Stimulated activated CD8-positive, alpha-beta memory T cell treated with anti-CD3 and anti-CD28 coated beads, Interleukin-4, amount 100 ng/mL, for 4 hours (primary cell): ENCODE measurements around the gene CD109.
"Not testable (repeated sequence)": the region's sequence is repeated elsewhere in the genome, so short reads cannot be mapped to it uniquely, and the experiment has no call there.

Experiments used
- DNase-seq, 2 donors: peaks; one replicate each; pipeline ENCODE4 v3.0.0-alpha.2; 2020; ENCODE audit warnings: low read depth in 2 of 2, low spot score in 1 of 2

CD109 gene

DNA sequence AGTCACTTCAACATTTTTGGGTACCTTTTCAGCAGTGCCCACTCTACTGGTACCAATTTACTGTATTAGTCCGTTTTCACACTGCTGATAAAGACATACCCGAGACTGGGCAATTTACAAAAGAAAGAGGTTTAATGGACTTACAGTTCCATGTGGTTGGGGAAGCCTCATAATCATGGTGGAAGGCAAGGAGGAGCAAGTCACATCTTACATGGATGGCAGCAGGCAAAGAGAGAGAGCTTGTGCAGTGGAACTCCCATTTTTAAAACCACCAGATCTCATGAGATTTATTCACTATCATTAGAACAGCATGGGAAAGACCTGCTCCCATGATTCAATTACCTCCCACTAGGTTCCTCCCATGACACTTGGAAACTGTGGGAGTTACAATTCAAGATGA is 12.4 kb upstream of the CD109 start:
- not testable (repeated sequence) for DNase-seq

DNA sequence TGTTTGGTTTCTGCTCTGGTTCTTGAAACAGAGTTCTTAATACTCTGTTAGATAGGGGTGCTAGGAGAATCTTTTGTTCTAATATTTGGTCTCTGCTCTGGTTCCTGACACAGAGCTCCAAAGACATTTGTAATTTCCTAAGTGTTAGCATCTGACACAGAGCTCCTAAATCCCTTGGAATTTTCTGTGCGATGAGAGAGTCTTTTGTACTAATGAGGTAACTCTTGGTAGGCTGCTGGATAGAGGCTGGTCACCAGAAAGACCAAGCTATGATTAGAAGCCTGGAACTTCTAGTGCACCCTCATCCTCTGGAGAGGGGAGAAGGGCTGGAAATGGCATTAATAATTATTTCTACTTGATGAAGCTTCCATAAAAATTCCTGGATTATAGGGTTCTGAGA is 7.7 kb upstream of the CD109 start:
- no peak for DNase-seq

DNA sequence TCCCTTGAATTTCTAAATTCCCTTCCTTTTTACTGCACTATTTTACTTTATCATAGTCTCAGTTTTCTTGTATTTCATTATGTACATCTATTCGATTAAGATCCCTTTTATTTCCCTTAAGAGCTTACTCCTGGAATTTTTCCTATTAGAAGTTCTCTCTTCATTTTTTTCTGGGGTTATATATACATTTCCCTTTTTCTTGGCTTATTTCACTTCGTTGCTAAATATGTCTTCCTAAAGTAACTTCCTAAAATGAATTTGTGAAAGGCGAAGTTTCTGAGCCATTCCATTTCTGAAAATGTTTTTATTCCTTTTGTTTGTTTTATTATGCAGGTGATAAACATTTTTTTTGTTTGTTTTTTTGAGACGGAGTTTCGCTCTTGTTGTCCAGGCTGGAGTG is 5.9 kb upstream of the CD109 start:
- no peak for DNase-seq

DNA sequence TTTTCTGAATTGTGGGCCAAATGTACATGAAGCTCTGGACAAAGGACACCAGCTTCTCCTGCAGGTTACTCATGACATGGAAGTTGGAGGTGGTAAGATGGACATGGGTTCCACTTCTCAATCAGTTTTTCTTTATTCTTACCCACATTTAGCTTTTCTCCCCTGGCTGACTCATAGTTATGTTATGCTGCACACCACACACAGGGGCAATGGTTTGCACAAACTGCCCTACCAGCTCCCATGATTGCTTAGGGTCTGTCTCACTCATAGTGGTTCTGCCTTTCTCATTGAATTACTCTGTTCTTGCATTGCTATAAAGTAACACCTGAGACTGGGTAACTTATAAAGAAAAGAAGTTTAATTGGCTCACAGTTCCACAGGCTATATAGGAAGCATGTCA is 4.5 kb upstream of the CD109 start:
- DNase-seq = no peak

DNA sequence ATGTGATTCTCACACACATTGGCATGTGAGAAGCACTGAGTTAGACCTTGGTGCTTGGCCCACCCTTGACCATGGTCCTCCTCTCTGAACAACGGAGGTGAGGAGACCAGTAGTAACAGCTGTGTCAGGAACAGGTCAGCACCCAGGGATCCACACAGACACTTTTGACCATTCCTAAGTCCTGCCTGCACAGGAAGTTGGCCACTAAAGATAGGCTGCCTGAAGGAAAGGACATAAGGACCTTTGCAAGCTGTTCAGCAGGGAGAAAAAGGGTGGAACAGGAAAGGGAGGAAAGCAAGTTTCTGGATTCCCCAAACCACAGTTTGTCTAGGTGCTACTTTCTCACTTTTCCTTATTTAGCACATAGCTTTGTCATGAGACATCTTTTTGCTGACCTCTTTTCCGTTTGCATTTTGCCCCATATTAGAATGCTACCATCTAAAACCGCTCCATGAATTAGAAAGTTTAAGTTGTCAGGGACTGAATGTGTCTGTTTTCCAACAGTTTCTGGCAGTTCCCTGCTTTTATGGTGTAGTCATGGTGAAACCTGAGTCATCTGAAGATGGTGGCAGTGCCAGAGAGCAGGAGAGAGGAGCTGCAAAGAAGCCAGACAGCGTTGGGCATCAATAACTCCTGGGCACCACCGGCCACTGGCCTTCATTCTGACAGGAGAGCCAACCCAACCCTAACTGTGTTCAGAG is 1.1 kb upstream of the CD109 start:
- no peak for DNase-seq

DNA sequence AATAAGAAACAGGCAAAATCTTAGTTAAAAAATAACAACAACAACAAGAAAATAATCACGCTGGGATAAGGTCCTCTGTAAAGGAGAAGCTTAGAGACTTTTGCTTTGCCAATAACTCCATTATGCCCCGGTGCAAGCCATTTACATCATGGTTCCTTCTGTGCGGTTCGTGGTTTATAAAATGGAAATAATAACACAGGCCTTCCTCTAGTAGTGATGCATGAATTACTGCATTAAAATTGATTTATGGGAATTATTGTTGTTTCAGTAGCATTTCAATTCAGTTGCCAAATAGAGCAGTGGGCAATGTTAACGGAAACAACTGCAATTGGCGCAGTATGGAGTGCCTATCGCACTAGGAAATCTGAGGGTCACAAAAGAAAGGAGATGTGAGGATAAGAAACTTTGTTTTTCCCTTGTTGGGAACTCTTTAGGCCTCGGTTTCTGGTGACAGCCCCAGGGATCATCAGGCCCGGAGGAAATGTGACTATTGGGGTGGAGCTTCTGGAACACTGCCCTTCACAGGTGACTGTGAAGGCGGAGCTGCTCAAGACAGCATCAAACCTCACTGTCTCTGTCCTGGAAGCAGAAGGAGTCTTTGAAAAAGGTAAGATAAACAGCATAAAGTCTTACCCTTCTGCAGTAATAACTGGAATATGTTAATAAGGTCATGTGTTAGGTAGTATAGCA is 1.1 kb downstream of the CD109 start:
- DNase-seq = no peak

DNA sequence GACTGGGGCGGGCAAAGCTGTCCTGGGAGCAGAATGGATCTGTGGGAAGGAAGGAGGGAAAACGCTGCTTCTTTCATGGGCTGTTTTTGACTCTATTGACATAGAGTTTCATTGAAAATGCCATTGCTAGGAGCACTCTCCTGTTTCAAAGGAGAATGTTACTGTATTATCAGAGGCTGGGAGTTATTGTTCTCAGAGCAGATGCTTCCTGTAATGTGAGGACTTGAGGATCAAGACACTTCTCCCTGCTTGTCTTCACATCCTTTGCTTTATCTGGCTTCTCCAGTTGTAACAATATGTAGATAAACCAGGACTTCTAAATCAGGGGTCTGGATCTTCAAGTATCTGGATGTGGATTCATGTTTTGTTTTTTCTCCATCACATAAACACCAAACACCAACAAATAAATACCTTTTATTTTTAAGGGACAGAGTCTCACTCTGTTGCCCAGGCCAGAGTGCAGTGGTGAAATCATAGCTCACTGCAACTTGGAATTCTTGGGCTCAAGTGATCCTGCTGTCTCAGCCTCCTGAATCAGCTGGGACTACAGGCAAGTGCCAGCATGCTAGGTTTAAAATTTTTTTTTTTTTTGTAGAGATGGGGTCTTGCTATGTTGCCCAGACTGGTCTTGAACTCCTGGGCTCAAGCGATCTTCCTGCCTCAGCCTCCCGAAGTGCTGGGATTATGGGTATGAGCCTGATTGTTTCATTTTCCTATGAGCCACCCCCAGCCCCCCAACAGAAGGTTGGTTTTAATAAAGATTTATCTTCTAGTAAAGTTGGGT is 3.9 kb downstream of the CD109 start:
- no peak for DNase-seq

DNA sequence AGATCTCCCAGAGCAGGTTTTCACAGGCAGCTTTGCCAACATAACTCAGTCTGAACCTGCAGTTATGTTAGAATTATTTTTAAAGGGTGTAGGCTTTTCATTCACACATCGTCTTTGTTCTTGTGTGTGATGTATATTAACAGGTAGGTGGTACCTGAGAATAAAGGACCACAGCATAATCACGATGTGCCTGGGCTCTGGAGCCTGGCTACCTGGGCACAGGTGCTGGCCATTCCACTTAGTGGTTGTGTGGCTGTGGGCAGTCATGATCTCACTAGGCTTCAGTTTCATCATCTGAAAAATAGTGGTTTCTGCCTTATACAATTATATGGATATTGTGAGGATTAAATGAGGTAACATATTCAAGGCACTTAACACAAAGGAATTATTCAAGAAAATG is 6.4 kb downstream of the CD109 start:
- no peak for DNase-seq

DNA sequence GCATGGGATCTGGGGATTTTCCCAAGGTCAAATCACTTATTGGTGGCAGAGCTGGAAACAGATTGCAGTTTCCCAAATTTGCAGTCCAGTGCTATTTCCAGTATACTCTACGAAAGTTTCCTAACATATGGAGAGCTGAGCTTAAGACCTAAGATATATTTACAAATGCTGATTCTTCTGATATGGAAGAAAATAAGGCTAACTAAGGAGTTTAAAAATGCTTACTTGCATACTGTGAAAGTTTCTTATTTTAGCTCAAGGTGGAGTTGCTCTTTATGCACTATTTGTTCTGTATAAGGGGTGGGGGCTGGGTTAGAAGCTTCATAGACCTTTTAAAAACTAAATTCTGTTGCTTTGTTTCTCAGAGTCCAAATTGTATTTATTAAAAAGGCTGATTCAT is 7.5 kb downstream of the CD109 start:
- DNase-seq = no peak

DNA sequence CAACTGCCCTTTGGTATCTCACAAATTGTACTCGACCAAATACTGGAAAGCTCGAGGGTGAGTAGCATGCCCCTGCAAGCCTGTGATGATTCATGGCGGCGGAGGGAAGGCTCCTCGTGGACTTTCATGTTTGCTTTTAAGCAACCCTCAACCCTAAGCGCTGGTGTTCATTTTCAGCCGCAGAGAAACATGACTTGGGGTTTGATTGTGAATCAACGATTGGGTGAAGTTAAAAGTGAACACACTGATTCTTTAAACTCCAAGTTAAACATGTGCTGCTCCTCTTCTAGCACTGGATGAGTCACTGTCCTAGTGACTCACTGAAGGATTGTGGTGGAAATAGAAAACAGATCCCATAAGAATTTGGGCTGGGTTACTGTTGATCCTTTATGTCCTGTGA is 8.3 kb downstream of the CD109 start:
- DNase-seq = no peak

DNA sequence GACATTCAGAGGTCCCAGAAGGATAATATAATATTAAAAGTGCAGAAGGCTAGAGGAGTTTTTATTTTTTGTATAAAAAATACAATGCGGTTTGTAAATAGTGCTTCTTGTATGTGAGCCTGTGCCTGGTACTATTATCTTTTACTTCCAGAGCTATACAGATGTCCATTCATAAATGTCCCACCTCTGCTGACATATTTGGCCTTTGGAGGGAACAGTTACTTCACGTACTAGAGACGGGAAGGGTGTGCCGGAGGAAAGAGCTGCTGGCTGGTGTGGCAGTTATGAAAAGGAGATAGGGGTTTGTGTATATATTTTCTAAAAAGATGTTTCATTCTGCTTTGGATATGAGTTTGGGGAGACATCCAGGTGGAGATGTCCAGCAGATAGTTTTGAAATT is 8.8 kb downstream of the CD109 start:
- no peak for DNase-seq

DNA sequence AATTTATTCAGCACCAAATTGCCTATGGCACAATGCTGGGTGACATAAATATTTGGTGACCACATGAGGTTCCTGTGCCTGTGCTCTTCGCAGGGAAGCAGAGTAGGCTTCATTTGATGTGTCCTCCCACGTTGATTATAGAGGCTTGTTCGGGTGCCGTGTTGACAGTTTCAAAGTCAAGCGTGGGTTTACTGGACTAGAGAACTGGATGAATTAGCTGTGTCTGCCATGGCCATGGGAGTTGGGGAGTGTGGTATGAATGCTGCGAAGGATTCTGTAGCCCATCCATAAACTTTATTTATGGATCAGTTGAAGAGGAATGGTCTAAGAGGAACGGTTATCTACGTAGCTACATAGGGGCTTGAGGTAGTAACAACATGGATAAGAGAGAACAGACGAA is 11.0 kb downstream of the CD109 start:
- no peak for DNase-seq

DNA sequence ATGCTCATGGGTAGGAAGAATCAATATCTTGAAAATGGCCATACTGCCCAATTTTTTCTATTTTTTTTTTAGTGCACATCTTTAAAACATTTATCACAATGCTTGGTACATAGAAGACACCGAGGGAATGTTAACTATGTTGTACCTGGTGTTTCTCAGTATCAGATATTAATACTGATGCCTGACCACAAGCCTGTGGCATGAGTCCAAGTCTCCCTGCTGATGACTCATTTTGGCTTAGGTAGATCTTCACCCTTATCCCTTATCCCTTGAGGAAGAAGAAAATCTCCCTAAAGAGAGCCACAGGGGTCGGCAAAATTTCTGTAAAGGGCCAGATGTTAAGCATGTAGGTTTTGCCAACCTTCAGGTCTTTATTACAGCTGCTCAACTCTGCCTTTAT is 14.5 kb downstream of the CD109 start:
- DNase-seq = no peak

DNA sequence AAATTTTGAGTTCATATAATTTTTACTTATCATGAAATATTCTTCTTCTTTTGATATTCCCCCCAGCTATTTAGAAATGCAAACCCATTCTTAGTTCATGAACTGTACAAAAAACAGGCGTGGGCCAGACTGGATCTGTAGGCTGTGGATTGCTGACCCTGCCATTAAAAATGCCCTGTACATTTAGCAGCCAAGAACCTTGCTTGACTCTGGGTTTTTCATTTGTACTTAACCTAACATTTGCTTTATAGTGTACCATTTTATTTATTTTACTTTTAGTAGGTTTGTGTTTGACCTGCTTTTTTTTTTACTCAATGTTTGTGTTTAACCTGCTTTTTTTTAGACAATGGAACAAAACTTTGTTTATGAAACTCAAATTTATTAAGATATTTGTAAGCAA is 14.9 kb downstream of the CD109 start:
- DNase-seq = no peak

DNA sequence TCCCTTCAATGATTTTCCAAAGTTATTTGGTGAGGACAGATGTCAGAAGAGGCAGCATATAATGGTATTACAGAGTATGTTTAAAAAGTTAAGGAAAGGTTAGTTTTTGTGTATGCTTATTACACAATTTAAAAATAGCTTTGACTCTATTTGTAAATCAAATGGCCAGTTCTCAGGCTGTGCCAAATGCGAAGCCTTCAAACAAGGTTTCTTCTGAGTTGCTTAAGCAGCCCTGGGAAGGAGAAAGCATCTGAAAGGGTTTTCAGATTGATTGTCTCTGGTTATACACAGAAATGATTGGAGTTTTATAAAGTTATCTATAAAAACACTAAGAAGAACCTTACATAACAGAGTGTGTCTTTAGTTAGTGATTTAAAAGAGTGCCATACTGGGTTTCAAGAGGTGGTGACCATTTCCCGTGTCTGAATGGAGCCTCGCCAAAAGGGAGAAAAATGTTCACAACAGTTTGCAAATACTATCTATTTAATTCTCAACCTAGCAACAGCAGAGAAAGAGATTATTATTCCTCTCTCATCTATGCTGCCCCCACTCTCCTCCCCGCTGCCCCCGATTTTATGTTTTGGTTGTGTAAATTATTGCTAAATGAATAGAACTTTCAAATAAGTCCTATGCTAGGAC is 16.7 kb downstream of the CD109 start:
- no peak for DNase-seq

DNA sequence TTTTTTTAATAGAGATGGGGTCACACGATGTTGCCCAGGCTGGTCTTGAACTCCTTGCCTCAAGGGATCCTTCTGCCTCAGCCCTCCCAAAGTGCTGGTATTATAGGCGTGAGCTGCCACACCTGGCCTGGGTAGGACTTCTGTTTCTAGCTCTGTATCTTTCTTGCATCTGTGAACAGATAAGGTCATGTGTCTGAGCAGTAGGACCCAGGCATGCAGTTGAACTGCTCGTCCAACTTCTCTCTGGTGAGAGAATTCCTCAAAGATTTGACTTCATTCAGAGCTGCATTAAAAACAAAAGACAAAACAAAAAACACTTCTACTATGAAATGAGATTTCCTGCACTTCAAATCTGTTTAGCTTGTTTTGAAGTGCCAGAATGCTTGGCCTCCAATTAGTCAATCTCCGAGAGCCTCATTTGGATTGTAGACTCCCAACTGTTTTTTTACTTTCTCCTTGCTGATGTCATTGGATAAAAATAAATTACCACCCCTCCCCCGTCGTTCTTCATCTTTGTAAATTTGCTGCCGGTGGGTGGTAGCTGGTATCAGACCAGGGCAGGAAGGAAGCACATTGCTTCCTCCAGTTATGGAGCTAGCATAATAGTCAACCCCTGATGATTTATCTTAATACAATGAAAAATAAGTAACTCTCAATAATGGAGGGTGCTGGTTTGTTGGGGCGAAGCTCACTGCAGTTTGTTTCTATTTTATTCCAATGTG is 17.6 kb downstream of the CD109 start:
- no peak for DNase-seq

DNA sequence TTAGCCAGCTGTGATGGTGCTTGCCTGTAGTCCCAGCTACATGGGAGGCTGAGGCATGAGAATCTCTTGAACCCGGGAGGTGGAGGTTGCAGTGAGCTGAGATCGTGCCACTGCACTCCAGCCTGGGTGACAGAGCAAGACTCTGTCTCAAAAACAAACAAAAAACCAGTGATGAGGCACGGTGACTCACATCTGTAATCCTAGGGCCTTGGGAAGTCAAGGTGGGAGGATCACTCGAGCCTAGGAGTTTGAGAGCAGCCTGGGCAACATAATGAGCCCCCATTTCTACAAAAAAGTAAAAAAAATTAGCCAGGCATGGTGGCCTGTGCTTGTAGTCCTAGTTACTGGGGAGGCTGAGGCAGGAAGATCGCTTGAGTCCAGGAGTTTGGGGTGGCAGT is 19.1 kb downstream of the CD109 start:
- not testable (repeated sequence) for DNase-seq

DNA sequence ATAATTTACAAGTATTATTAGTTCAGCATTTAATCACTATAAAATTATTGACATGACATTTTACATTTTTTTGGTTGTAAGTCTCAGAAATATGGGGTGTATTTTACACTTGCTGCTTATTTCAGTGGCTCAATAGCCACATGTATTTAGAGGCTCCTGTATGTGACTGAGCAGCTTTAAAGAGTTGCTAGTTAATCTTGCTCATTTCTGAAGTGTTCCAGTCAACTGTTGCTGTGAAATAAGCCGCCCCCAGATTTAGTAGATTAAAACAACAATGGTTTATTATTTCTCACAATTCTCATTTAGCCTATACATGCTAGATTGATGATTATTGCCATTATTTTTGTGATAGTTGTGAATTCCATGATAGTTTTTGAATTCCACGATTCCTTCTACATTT is 23.0 kb downstream of the CD109 start:
- DNase-seq = no peak

DNA sequence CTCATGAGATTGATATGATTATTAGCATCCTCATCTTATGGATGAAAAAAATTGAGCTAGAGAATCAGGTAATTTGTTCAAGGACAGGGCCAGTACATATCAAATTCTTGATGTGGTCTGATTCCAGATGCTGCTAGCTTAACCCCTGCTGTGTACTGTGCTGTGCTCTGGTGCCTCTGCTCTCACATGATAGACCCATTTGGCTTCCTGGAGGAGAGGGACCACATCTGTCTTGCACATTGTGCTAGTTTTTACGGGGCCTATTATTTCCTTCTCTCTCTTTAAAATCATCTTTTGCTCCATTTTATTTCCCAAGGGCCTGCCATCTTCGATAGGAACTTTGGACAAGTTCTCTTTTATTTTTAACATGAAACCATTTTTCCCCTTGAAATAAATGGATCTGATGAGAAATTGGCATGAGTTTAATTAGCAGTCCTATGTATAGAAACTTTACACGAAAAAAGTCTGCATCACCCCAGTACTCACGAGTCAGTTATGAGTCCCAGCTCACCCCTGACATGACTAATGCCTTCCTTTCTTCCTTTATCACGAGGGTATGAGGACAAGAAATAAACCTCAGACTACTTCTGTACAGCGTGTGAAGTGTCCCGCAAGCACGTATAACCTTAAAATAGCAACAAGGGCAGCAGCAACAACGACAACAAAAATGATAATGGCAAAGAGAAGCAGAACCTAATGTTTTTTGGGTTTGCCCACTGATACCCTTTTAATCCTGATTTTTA is 26.5 kb downstream of the CD109 start:
- no peak for DNase-seq

DNA sequence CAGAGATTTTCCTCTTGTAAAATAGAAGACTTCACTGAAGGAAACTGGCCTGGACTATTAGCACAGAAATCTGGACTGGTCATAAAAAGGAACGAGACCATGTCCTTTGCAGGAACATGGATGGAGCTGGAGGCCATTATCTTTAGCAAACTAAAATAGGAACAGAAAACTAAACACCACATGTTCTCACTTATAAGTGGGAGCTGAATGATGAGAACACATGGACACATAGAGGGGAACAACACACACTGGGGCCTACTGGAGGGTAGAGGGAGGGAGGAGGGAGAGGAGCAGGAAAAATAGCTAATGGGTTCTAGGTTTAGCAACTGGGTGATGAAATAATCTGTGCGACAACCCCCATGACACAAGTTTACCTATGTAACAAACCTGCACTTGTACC is 27.5 kb downstream of the CD109 start:
- not testable (repeated sequence) for DNase-seq

DNA sequence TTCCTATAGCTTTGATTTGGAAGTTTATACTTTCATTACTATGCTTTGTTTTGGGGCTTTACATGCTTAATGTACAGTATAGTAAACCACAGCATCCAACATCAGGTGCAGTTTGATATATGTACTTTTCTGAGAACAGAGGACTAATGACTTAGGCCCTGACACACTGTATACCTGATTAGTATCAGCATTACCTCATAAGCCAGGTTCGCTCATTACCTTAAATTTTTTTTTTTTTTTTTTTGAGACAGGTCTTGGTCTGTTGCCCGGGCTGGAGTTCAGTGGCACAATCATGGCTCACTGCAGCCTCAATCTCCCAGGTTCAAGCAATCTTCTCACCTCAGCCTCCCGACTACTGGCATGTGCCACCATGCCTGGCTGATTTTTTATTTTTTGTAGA is 28.4 kb downstream of the CD109 start:
- no peak for DNase-seq
